Lower leg skin (tissue), 4 donors: ENCODE results near the gene SMC1B. TPM values are rescaled to one million over a fixed set of nuclear protein-coding genes. Genes with fewer than 3 reads are reported as not detected.
"Not testable (repeated sequence)": the region's sequence is repeated elsewhere in the genome, so short reads cannot be mapped to it uniquely, and the experiment has no call there.

Source experiments
- DNase-seq, 2 donors: peaks; one replicate each; pipeline ENCODE4 v3.0.0-alpha.2; 2019; ENCODE audit warnings: low spot score in 2 of 2
- H3K4me3 ChIP-seq: fragments of 200-600 bp; sonication (generic); 2 replicates; pipeline ENCODE4 v1.5.1; 2017; ENCODE audit warnings: mild to moderate bottlenecking, low read depth; ENCODE audit not compliant: poor library complexity, severe bottlenecking
- CTCF ChIP-seq, 3 donors: fragments of 450-650 bp; IDR thresholded peaks; one replicate each; pipeline ENCODE4 v1.5.1; 2016; ENCODE audit warnings: antibody characterized with exemption in 3 of 3, mild to moderate bottlenecking in 3 of 3, moderate library complexity in 2 of 3
- POLR2A ChIP-seq, 2 donors: fragments of 450-650 bp; IDR thresholded peaks; one replicate each; pipeline ENCODE4 v1.6.1; 2016 to 2017; ENCODE audit warnings: antibody characterized with exemption in 2 of 2, mild to moderate bottlenecking in 1 of 2, moderate library complexity in 1 of 2
- WGBS, 2 donors: methylation state at CpG; one replicate each; pipeline ENCODE4 v1.1.5; 2018; 5-methylcytosine and 5-hydroxymethylcytosine counted together
- intact Hi-C: fragments of 100-400 bp; cut with DNase I; formaldehyde crosslinking; loops from one replicate; pipeline ENCODE4 v1.15.0; 2023; ENCODE audit warnings: low total_unique reads
- total RNA-seq, 4 donors: library from RNA; depleted of rRNA; stranded (reverse); fragments of >200 nt; gene quantifications; one replicate each; pipeline ENCODE4 v1.1.0, GENCODE V29; 2016

Gene SMC1B
- total RNA-seq, 4 donors from 2014 or later = not detected

- DNase-seq = no peak
- H3K4me3 ChIP-seq = no peak overlapping the region
- TF ChIP-seq POLR2A (IDR thresholded peaks at IDR 0.05) = no peak
- TF ChIP-seq CTCF (IDR thresholded peaks at IDR 0.05) = no peak
- WGBS, 2 donors = 75 to 82% methylated on average over 5 of the region's 5 CpGs
- intact Hi-C loops = no loop called here
Measured at GRCh38 chr22:45446216-45446615, 32.8 kb upstream of the SMC1B start.

GRCh38 chr22:45445031-45445710 is 31.8 kb upstream of the SMC1B start:
- TF ChIP-seq CTCF (IDR thresholded peaks at IDR 0.05) (no peak), POLR2A (IDR thresholded peaks at IDR 0.05) (no peak)
- intact Hi-C loops = no loop called here
- 92 to 93% methylated on average over 14 of the region's 14 CpGs for WGBS, 2 donors
- no peak for DNase-seq
- H3K4me3 ChIP-seq = no peak overlapping the region

DNA sequence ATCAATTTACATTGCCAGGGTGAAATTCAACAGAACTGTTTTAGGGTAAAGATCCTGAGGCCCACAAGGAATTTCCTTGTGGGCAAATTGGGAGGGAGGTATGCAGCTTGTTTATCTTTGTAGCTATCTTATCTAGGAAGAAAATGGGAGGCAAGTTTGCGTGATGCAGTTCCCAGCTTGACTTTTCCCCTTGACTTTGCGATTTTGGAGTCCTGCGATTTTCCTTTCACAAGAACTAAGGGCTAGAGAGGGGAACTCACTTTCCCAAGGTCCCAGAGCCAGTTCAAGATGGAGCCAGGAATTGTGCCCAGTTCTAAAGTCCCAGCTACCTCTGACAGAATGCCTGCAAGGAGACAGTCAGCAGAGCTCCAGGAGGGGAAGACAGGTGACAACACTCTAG is 30.8 kb upstream of the SMC1B start:
- no peak for DNase-seq
- no peak overlapping the region for H3K4me3 ChIP-seq
- 88 to 91% methylated on average over 3 of the region's 3 CpGs for WGBS, 2 donors
- intact Hi-C loops = no loop called here
- TF ChIP-seq POLR2A (IDR thresholded peaks at IDR 0.05) (no peak), CTCF (IDR thresholded peaks at IDR 0.05) (no peak)

DNA sequence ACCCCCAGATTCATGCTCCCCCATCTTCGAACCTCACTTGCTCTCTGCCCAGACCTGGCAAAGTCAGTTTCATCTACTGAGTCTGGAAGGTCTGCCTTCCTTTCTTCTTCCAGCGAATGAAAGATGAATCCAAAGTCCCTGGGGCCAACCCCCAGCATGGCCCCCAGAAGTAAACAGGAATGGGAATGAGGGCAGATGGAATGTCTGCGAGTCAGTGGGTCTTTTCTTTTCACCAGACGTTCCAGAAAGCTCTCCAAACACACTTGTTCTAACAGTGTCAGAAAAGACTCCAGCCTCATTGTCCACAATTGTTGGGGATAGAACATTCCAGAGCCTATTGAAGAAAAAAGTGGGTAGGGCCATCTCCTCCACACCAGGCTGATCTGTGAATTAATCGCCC is 28.7 kb upstream of the SMC1B start:
- no peak overlapping the region for H3K4me3 ChIP-seq
- intact Hi-C loops = no loop called here
- no peak for DNase-seq
- TF ChIP-seq CTCF (IDR thresholded peaks at IDR 0.05) = no peak
- TF ChIP-seq POLR2A (IDR thresholded peaks at IDR 0.05) = no peak
- WGBS, 2 donors = 61 to 70% methylated on average over 5 of the region's 5 CpGs

GRCh38 chr22:45441138-45441537 is 27.7 kb upstream of the SMC1B start:
- peak; percentile 56 to 90 for DNase-seq
- TF ChIP-seq POLR2A (IDR thresholded peaks at IDR 0.05) = no peak
- TF ChIP-seq CTCF (IDR thresholded peaks at IDR 0.05) = peak in 1 of 3 donors; percentile 23
- 13 to 23% methylated on average over 10 of the region's 10 CpGs for WGBS, 2 donors
- no peak overlapping the region for H3K4me3 ChIP-seq
- intact Hi-C loops = no loop called here

GRCh38 chr22:45440688-45441087 is 27.3 kb upstream of the SMC1B start:
- not testable (repeated sequence) for H3K4me3 ChIP-seq
- WGBS, 2 donors = 30 to 32% methylated on average over 13 of the region's 13 CpGs

More at GRCh38 chr22:45440688-45441087, 27.3 kb upstream of the SMC1B start:
- intact Hi-C loops, DNase-seq: not testable (repeated sequence)
